ENCODE data around the gene PCDH9.

Gene PCDH9

GRCh38 chr13:66469745-66470144 lies 760.4 kb downstream of the PCDH9 start:
- Histone ChIP-seq H3K4me3 (ENCODE audit: low read depth, low read length, poor library complexity, severe bottlenecking) (no peak overlapping the region), H3K36me3 (ENCODE audit: insufficient read depth, low read length) (no peaks in the 10 kb centered on the region), H3K27me3 (ENCODE audit: insufficient read depth, low read length) (no peaks in the 10 kb centered on the region), H3F3A (ENCODE audit: insufficient read depth, low read length) (no peaks in the 10 kb centered on the region), H2AFZ (ENCODE audit: low read length) (peak overlapping the region; percentile 28; the same call in 1 of the 2 replicates), H3K9me3 (ENCODE audit: low read length) (peaks cover 2% of the 10 kb centered on the region; the same call in 1 of the 2 replicates), H3K4me1 (ENCODE audit: insufficient read depth, low read length, severe bottlenecking) (peaks cover 16% of the 10 kb centered on the region), H3K79me2 (ENCODE audit: insufficient read depth, low read length) (no peaks in the 10 kb centered on the region), H4K20me1 (ENCODE audit: insufficient read depth, low read length) (no peaks in the 10 kb centered on the region), H3K9ac (ENCODE audit: low read length) (no peak overlapping the region), H3K27ac (ENCODE audit: low read depth, low read length, poor library complexity, severe bottlenecking) (no peak overlapping the region), H3K4me2 (ENCODE audit: low read length) (peak overlapping the region; percentile 43), H3K9me2 (ENCODE audit: low read depth, low read length) (no peaks in the 10 kb centered on the region)
- no peak for TF ChIP-seq CTCF (IDR thresholded peaks at IDR 0.05; ENCODE audit: low read length)
- TF ChIP-seq EZH2 (IDR thresholded peaks at IDR 0.05; ENCODE audit: borderline replicate concordance, low read length): no peak

DNA sequence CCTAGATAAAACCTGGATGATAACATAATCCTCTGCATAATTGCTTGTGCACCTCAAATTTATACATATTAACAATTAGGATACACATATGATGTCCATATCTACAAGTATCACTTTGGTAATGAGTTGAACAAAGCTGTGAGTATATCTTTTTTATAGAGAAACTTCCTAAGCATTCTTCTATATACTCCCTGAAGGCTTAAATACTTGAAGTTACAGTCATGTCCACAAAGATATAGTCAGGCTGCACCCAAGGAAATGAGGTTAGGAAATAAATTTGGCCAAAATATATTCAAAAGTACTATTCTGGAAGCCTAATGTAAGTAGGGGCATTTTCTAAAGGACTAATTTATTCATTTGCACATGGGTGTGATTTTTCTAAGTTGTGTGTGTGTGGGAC lies 761.5 kb downstream of the PCDH9 start:
- Histone ChIP-seq H3K27ac (ENCODE audit: low read depth, low read length, poor library complexity, severe bottlenecking) (no peak overlapping the region), H3K9me3 (ENCODE audit: low read length) (peaks cover 2% of the 10 kb centered on the region; the same call in 1 of the 2 replicates), H3K9me2 (ENCODE audit: low read depth, low read length) (no peaks in the 10 kb centered on the region), H3K4me1 (ENCODE audit: insufficient read depth, low read length, severe bottlenecking) (peaks cover 16% of the 10 kb centered on the region), H3K9ac (ENCODE audit: low read length) (no peak overlapping the region), H3K4me2 (ENCODE audit: low read length) (no peak overlapping the region), H2AFZ (ENCODE audit: low read length) (no peak overlapping the region), H3K4me3 (ENCODE audit: low read depth, low read length, poor library complexity, severe bottlenecking) (no peak overlapping the region), H3K27me3 (ENCODE audit: insufficient read depth, low read length) (no peaks in the 10 kb centered on the region), H3F3A (ENCODE audit: insufficient read depth, low read length) (no peaks in the 10 kb centered on the region), H3K79me2 (ENCODE audit: insufficient read depth, low read length) (no peaks in the 10 kb centered on the region), H4K20me1 (ENCODE audit: insufficient read depth, low read length) (no peaks in the 10 kb centered on the region), H3K36me3 (ENCODE audit: insufficient read depth, low read length) (no peaks in the 10 kb centered on the region)
- TF ChIP-seq EZH2 (IDR thresholded peaks at IDR 0.05; ENCODE audit: borderline replicate concordance, low read length) (no peak), CTCF (IDR thresholded peaks at IDR 0.05; ENCODE audit: low read length) (no peak)

DNA sequence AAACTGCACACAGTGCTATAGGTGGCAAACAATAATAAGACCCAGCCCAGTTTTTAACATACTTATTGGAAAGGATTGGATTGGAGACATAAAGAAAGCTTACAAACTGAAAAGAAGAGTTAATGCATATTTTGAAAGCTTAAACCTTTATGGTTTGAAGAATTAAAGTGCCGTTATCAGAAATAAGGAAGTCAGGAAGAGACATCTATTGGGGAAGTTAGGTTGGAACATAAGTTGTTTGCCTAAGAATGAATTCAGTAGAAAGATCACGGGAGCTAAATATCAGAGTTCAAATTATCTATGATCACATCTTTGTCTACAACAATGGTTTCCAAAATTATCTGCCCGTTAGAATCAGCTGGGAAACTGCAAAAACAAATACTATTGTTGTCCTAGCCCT lies 767.9 kb downstream of the PCDH9 start:
- Histone ChIP-seq H4K20me1 (ENCODE audit: insufficient read depth, low read length) (no peaks in the 10 kb centered on the region), H3K36me3 (ENCODE audit: insufficient read depth, low read length) (no peaks in the 10 kb centered on the region), H3K4me3 (ENCODE audit: low read depth, low read length, poor library complexity, severe bottlenecking) (no peak overlapping the region), H3F3A (ENCODE audit: insufficient read depth, low read length) (no peaks in the 10 kb centered on the region), H3K4me2 (ENCODE audit: low read length) (no peak overlapping the region), H3K9ac (ENCODE audit: low read length) (no peak overlapping the region), H3K9me2 (ENCODE audit: low read depth, low read length) (no peaks in the 10 kb centered on the region), H2AFZ (ENCODE audit: low read length) (peak overlapping the region; percentile 71; the same call in 1 of the 2 replicates), H3K9me3 (ENCODE audit: low read length) (peaks cover 2% of the 10 kb centered on the region; the same call in 1 of the 2 replicates), H3K27me3 (ENCODE audit: insufficient read depth, low read length) (no peaks in the 10 kb centered on the region), H3K4me1 (ENCODE audit: insufficient read depth, low read length, severe bottlenecking) (peaks cover 38% of the 10 kb centered on the region), H3K79me2 (ENCODE audit: insufficient read depth, low read length) (no peaks in the 10 kb centered on the region), H3K27ac (ENCODE audit: low read depth, low read length, poor library complexity, severe bottlenecking) (no peak overlapping the region)
- TF ChIP-seq EZH2 (IDR thresholded peaks at IDR 0.05; ENCODE audit: borderline replicate concordance, low read length) (no peak), CTCF (IDR thresholded peaks at IDR 0.05; ENCODE audit: low read length) (no peak)

Measured in OCI-LY1 (cell line).